Ovary (tissue), 3 donors: ENCODE results near the gene HNF1A.

ENCODE experiments used
- EP300 ChIP-seq: sonication (generic); formaldehyde crosslinking; IDR thresholded peaks from one replicate; pipeline ENCODE4 v1.6.1; 2017; ENCODE audit warnings: antibody characterized with exemption
- TF ChIP-seq, protein P1 (sequence below), 3 donors: fragments of 450-650 bp in 2 of 3; fragments of 200-600 bp in 1 of 3; IDR thresholded peaks; one replicate each; pipeline versions ENCODE4 v1.5.1 to v1.8.0; 2016 to 2022; ENCODE audit warnings: antibody characterized with exemption in 3 of 3, mild to moderate bottlenecking in 1 of 3
- donor health status: DM: no; HTN: no; CAD: no.

DNA sequence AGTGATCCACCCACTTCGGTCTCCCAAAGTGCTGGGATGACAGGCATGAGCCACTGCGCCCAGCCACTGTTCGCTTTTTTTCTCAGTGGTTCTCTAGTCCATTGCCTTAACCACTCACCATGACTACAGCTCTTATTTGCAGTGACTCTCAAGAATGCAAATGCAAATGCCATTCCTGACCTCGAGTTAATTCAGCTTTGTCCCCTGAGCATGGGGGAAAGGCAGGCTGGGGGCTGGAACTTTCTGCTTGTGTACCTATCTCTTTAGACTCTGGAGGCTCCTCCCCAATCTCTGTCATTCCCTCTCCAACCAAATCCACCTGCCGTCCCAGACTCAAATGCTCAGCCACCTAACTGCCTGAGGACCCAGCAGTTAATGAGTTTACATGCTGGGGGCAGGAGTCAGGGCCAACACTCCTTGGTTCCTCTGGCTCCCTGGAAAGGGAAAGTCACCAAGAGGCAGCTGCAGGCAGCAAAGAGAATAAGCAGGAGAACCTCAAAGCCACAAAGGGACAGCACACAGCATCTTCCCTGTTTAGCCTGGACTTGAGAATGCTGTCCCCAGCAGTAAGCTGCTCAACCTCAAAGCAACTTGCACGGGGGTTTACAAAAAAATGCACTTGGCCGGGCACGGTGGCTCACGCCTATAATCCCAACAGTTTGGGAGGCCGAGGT lies 5.3 kb upstream of the HNF1A start:
- TF ChIP-seq, protein P1, sequence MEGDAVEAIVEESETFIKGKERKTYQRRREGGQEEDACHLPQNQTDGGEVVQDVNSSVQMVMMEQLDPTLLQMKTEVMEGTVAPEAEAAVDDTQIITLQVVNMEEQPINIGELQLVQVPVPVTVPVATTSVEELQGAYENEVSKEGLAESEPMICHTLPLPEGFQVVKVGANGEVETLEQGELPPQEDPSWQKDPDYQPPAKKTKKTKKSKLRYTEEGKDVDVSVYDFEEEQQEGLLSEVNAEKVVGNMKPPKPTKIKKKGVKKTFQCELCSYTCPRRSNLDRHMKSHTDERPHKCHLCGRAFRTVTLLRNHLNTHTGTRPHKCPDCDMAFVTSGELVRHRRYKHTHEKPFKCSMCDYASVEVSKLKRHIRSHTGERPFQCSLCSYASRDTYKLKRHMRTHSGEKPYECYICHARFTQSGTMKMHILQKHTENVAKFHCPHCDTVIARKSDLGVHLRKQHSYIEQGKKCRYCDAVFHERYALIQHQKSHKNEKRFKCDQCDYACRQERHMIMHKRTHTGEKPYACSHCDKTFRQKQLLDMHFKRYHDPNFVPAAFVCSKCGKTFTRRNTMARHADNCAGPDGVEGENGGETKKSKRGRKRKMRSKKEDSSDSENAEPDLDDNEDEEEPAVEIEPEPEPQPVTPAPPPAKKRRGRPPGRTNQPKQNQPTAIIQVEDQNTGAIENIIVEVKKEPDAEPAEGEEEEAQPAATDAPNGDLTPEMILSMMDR (IDR thresholded peaks at IDR 0.05) = no peak
- no peak for TF ChIP-seq EP300
